GM10847 (cell line): ENCODE results near the gene CDR2.

Experiments used
- POLR2A ChIP-seq: IDR thresholded peaks from 2 replicates; pipeline ENCODE4 v1.6.1; 2011; ENCODE audit not compliant: insufficient read length; ENCODE audit errors: extremely low read depth

Gene CDR2

GRCh38 chr16:22374311-22375116, at the start of gene CDR2:
Gene CDR2 (minus strand): TSS chr16:22374619. CDS start chr16:22374309, 310 bp downstream.
- peak; percentile 87 for TF ChIP-seq POLR2A

GRCh38 chr16:22423716-22424115, 49.3 kb upstream of the CDR2 start:
- TF ChIP-seq POLR2A, result no peak

- no peak for TF ChIP-seq POLR2A
These were observed 46.7 kb upstream of the CDR2 start for GRCh38 chr16:22421136-22421535.

DNA sequence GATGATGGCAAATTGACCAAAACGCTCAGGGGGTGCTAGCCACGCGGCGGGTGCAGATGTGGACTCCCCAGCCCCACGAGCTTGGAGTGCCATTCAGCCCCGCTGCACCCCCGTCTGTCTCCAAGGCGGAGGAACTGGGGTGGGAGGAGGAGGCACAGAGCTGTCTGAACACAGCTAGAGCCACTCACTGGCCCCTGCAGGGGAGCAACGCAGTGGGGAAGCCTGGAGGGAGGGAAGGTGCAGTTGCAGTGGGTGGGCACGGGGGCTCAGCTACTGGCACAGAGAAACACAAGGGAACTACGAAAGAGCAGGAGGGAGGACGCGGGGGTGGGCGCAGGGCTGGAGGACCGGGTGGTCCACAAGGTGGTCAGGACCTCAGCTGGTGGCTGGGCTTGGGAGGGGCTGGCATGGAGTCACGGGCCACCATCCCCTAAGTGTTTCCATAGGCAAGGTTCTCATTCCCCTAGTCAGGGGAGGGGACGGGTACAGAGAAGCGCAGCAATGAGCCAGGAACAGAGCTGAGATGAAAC, 46.3 kb upstream of the CDR2 start:
- TF ChIP-seq POLR2A, result no peak

DNA sequence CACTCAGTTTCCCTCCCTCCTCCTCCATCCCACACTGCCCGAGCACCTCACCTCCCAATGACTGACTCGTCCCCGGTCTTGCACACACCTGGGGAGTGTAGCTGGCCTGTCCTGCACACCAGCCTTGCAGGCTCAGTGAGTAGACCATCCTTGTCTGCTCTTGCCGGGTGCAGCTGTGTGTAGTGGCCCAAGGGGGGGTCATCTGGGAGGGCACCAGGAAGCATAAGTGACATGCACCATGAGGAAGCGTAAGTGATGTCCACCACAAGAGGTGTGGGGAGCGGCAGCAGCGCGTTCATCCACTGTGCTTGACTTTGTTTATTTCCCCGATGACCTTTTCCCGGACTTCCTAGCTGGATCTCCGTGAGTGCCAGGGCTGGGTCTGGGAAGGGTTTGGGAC, 45.5 kb upstream of the CDR2 start:
- TF ChIP-seq POLR2A, result no peak

DNA sequence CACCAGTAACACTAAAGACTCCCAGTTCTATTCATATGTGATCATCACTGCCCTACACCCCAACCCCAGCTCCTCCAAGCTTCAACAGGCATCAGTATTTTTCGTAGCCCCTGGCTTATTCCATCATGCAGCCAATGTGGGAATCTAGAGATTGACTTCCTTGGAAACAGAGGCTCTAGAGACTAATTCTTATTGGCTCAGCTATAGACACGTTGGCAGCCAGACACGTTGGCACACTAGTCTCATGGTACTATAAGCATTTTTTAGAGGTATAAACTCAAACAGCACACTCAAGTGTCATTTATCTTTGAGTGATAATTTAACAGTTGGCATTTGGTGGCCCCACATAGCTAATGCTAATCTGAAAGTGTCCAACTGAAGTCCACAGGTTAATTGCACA, 44.4 kb upstream of the CDR2 start:
- no peak for TF ChIP-seq POLR2A

GRCh38 chr16:22417019-22417418, 42.6 kb upstream of the CDR2 start:
- no peak for TF ChIP-seq POLR2A

GRCh38 chr16:22413819-22414218, 39.4 kb upstream of the CDR2 start:
- TF ChIP-seq POLR2A, result no peak

GRCh38 chr16:22407486-22407885, 33.1 kb upstream of the CDR2 start:
- TF ChIP-seq POLR2A, result no peak

- TF ChIP-seq POLR2A, result no peak
These were observed 27.8 kb upstream of the CDR2 start for GRCh38 chr16:22402191-22402590.

GRCh38 chr16:22400900-22401299, 26.5 kb upstream of the CDR2 start:
- no peak for TF ChIP-seq POLR2A

GRCh38 chr16:22397931-22398330, 23.5 kb upstream of the CDR2 start:
- TF ChIP-seq POLR2A, result no peak

DNA sequence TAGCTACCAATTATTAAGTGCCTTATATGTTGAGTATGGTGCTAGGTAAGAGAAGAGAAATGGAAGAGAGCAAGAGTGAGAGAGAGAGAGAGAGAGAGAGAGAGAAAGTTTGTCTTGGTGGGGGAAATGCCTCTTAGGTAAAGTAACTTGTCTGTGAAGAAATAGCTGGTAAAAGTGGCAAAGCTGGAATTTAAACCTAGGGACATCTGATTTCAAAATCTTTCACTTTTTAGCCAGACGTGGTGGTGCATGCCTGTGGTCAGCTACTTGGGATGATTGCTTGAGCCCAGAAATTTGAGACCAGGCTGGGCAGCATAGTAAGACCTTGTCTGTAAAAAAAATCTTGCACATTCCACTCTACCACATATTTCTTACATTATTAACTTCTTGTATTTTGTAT, 23.0 kb upstream of the CDR2 start:
- TF ChIP-seq POLR2A, result no peak

DNA sequence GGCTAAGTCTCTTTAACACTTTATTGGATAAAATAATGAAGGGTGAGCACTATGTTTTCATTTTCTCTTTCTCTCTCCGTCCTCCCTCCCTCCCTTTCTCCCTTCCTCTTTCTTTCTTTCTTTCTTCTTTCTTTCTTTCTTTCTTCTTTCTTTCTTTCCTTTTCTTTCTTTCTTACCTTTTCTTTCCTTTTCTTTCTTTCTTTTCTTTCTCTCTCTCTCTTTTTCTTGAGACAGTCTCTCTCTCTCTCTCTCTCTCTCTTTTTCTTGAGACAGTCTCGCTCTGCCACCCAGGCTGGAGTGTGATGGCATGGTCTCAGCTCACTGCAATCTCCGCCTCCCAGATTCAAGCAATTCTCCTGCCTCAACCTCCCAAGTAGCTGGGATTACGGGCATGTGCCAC, 21.5 kb upstream of the CDR2 start:
- no peak for TF ChIP-seq POLR2A

- TF ChIP-seq POLR2A, result no peak
These were observed 19.7 kb upstream of the CDR2 start for GRCh38 chr16:22394121-22394520.

- no peak for TF ChIP-seq POLR2A
These were observed 13.8 kb upstream of the CDR2 start for GRCh38 chr16:22388101-22388644.

DNA sequence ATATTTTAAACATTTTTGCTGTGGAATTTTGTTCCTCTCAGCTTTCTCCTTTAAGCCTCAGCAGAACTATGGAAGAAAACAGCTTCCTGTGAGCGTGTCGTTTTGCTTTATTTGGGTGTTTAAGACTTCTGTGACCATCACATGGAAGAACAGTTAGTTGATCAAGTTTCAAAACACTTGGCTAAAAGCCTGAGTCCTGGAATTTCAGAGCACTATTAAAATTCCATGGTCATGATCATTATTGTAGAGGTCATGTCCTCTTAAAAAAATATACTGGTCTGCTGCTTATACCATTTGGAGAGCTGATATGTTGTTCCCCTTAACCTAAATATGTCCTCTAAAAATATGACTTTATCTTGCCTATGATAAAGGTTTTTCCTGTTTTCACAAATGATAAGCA, 12.6 kb upstream of the CDR2 start:
- TF ChIP-seq POLR2A, result no peak

- TF ChIP-seq POLR2A, result no peak
These were observed 10.8 kb upstream of the CDR2 start for GRCh38 chr16:22385196-22385595.
